ENCODE measurements around the gene UBASH3B. TPM values are rescaled to one million over a fixed set of nuclear protein-coding genes. Genes with fewer than 3 reads are reported as not detected.
"Not testable (repeated sequence)": the region's sequence is repeated elsewhere in the genome, so short reads cannot be mapped to it uniquely, and the experiment has no call there.

The UBASH3B gene
- total RNA-seq, 2 donors from 2014 or later = 4.7 to 4.9 TPM

GRCh38 chr11:122852074-122852795 is 196.7 kb downstream of the UBASH3B start:
- ATAC-seq = no peak
- intact Hi-C loops (cut with DNase I) = loop anchor here (5.0 kb wide), 2 partner anchors 55 to 270 kb away; no protein-coding TSS in a partner anchor
- no peak for DNase-seq

- no peak for DNase-seq
- intact Hi-C loops (cut with DNase I) = loop anchor here (5.0 kb wide), 2 partner anchors 55 to 270 kb away; no protein-coding TSS in a partner anchor
- no peak for ATAC-seq
These were observed 197.3 kb downstream of the UBASH3B start for GRCh38 chr11:122852796-122853160.

- DNase-seq = no peak
- ATAC-seq = no peak
- intact Hi-C loops (cut with DNase I) = loop anchor here (5.0 kb wide), 2 partner anchors 56 to 271 kb away; no protein-coding TSS in a partner anchor
These were observed 197.7 kb downstream of the UBASH3B start for GRCh38 chr11:122853261-122853660.

GRCh38 chr11:122853971-122854446 is 198.5 kb downstream of the UBASH3B start:
- intact Hi-C loops (cut with DNase I) = loop anchor here (2.0 to 5.0 kb wide), 3 partner anchors 57 to 272 kb away; no protein-coding TSS in a partner anchor
- DNase-seq (no peak), ATAC-seq (peak; percentile 47)

GRCh38 chr11:122861631-122862030 is 206.1 kb downstream of the UBASH3B start:
- no peak for DNase-seq
- intact Hi-C loops (cut with DNase I) = loop anchor here (2.0 to 10.0 kb wide), 4 partner anchors 161 to 383 kb away; no protein-coding TSS in a partner anchor
- no peak for ATAC-seq

- ATAC-seq = no peak
- intact Hi-C loops (cut with DNase I) = loop anchor here (2.0 to 10.0 kb wide), 4 partner anchors 161 to 383 kb away; no protein-coding TSS in a partner anchor
- no peak for DNase-seq
These were observed 206.6 kb downstream of the UBASH3B start for GRCh38 chr11:122862091-122862490.

GRCh38 chr11:122863154-122863553 is 207.6 kb downstream of the UBASH3B start:
- not testable (repeated sequence) for DNase-seq, ATAC-seq
- intact Hi-C loops (cut with DNase I) = loop anchor here (2.0 to 10.0 kb wide), 4 partner anchors 160 to 382 kb away; no protein-coding TSS in a partner anchor

- intact Hi-C loops (cut with DNase I) = loop anchor here (2.0 to 10.0 kb wide), 4 partner anchors 159 to 381 kb away; no protein-coding TSS in a partner anchor
- DNase-seq (no peak), ATAC-seq (peak in 1 of 2 donors; percentile 38)
These were observed 208.3 kb downstream of the UBASH3B start for GRCh38 chr11:122863704-122864326.

Other genes with a start within 250 kb of the UBASH3B start
- under 1 TPM; 0.13 to 0.27 TPM for gene CRTAM, start 182.8 kb downstream of the UBASH3B start, total RNA-seq
- gene JHY, start 227.0 kb downstream of the UBASH3B start, total RNA-seq = 1 to 10 TPM; 3.2 to 3.9 TPM